RWPE1 (cell line): Measurements from ENCODE around the gene PNPO.
A peak's percentile ranks its signal among the peaks of the same experiment; 100 is the strongest.

Experiments used
- CTCF ChIA-PET: fragments of 350-600 bp; sonication (Branson Sonifier 250); formaldehyde crosslinking; extraction: SDS; loops from one replicate; lab custom pipeline; 2021; lab: Yijun Ruan, JAX
- POLR2A ChIA-PET: fragments of 400-600 bp; formaldehyde crosslinking; extraction: SDS; loops from one replicate; lab custom pipeline; 2020; ENCODE audit warnings: antibody characterized with exemption; ENCODE audit not compliant: low non-redundant PET; lab: Yijun Ruan, JAX
- DNase-seq: peaks from one replicate; pipeline ENCODE4 v3.0.0; 2012; ENCODE audit warnings: low spot score
- H3K27ac ChIP-seq: fragments of 450-650 bp; 2 replicates; pipeline ENCODE4 v1.5.1; 2017
- TF ChIP-seq, protein P1 (sequence below): fragments of 450-650 bp; conservative IDR thresholded peaks from 2 replicates; pipeline ENCODE4 v1.5.1; 2017; ENCODE audit warnings: low read depth, mild to moderate bottlenecking

PNPO gene

DNA sequence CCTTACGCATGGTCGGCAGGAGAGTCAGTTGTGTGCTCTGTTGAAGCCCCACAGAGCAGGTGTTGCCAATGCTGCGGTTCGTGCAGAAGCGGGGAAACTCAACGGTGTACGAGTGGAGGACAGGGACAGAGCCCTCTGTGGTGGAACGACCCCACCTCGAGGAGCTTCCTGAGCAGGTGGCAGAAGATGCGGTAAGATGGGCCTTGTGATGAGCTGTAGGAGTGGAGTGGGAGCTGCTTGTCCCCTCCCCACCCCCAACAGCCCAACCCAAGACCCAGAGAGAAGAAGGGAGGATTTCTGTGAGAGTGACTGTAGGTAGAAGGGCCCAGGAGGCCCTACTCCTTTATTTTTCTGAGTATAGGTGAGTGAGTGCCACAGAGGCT is 34.4 kb downstream of the PNPO start:
- ChIA-PET POLR2A (no interaction called here), CTCF (no interaction called here)
- DNase-seq = no peak
- H3K27ac ChIP-seq = peak overlapping the region; percentile 3; the same call in 1 of the 2 replicates
- TF ChIP-seq, protein P1, sequence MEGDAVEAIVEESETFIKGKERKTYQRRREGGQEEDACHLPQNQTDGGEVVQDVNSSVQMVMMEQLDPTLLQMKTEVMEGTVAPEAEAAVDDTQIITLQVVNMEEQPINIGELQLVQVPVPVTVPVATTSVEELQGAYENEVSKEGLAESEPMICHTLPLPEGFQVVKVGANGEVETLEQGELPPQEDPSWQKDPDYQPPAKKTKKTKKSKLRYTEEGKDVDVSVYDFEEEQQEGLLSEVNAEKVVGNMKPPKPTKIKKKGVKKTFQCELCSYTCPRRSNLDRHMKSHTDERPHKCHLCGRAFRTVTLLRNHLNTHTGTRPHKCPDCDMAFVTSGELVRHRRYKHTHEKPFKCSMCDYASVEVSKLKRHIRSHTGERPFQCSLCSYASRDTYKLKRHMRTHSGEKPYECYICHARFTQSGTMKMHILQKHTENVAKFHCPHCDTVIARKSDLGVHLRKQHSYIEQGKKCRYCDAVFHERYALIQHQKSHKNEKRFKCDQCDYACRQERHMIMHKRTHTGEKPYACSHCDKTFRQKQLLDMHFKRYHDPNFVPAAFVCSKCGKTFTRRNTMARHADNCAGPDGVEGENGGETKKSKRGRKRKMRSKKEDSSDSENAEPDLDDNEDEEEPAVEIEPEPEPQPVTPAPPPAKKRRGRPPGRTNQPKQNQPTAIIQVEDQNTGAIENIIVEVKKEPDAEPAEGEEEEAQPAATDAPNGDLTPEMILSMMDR = no peak

DNA sequence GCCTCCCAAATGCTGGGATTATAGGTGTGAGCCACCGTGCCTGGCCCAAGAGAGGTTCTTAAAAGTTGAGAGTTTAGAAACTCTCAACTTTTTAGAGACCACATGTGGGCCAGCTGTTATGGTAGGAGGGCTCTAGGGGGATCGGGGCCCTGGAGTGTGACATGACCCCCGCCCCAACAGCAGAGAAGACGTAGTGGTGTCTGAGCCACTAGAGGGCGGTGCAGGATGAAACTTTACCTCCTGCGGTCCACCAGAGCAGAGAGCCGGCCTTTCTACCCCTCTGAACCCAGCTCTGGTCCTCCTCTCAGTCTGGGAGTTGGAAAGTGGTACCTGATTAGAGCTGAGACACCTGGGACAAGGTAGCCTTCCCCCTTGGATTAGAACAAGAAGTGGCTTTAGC is 37.0 kb downstream of the PNPO start:
- no peak overlapping the region for H3K27ac ChIP-seq
- DNase-seq = peak; percentile 64
- ChIA-PET CTCF (interaction anchor here (0.6 to 1.7 kb wide), 7 partner anchors 11 to 200 kb away, joined by 3 to 11 read pairs (median 3); partner anchors contain the start of genes PRR15L and SP2), POLR2A (interaction anchor here (0.7 kb wide), 1 partner anchor 71 kb away, joined by 9 read pairs; no protein-coding TSS in a partner anchor)
- TF ChIP-seq, protein P1 = peak; percentile 77

DNA sequence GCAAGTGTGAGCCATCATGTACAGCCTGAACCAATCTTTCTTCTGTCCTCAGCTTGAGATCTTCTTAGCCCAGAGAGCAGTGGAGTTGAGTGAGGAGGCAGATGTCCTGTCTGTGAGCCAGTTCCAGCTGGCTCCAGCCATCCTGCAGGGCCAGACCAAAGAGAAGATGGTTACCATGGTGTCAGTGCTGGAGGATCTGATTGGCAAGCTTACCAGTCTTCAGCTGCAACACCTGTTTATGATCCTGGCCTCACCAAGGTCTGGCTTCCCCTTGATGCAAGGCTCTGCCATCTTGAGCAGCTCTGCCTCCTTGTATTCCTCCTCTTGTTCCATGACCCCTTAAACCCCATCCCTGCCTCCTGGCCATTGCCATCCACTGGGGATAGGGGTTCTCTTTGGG is 39.2 kb downstream of the PNPO start:
- no peak overlapping the region for H3K27ac ChIP-seq
- TF ChIP-seq, protein P1 = no peak
- CTCF ChIA-PET = interaction anchor here (0.7 to 0.8 kb wide), 2 partner anchors 9 to 31 kb away, joined by 3 to 4 read pairs; no protein-coding TSS in a partner anchor
- POLR2A ChIA-PET = no interaction called here
- no peak for DNase-seq

- TF ChIP-seq, protein P1 = no peak
- ChIA-PET CTCF (interaction anchor here (0.8 to 1.0 kb wide), 2 partner anchors 34 to 99 kb away, joined by 3 read pairs; no protein-coding TSS in a partner anchor), POLR2A (no interaction called here)
- no peak overlapping the region for H3K27ac ChIP-seq
- no peak for DNase-seq
Measured at GRCh38 chr17:47981462-47981861, 40.1 kb downstream of the PNPO start.

DNA sequence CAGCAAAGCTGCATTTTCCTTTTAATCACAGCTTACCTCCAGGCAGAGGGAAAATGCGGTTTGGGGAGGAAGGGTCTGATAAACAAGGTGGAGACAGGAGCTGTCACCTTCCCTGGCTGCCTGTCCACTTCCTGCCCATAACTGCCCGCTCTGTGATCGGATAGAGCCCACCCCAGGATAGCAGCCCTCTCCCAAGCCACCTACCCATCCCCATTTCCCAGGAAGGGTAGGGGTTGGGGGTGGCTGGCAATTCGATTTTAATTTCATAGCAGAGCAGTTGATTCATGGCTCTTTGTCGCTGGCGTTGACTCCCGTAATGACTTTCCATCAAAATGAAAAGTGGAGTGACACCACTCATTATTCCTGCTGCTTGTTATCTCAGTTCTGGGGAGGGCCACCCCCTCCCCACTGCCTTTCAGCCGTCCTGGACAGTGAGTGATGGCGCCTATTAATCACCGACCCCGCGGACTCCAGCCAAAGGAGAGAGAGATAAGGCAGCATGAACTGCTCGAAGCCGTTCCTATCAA is 40.8 kb downstream of the PNPO start:
- H3K27ac ChIP-seq = peak overlapping the region; percentile 2; the same call in 1 of the 2 replicates
- ChIA-PET POLR2A (no interaction called here), CTCF (interaction anchor here (0.7 to 1.0 kb wide), 3 partner anchors 20 to 98 kb away, joined by 3 read pairs; no protein-coding TSS in a partner anchor)
- TF ChIP-seq, protein P1 = no peak
- DNase-seq = no peak

DNA sequence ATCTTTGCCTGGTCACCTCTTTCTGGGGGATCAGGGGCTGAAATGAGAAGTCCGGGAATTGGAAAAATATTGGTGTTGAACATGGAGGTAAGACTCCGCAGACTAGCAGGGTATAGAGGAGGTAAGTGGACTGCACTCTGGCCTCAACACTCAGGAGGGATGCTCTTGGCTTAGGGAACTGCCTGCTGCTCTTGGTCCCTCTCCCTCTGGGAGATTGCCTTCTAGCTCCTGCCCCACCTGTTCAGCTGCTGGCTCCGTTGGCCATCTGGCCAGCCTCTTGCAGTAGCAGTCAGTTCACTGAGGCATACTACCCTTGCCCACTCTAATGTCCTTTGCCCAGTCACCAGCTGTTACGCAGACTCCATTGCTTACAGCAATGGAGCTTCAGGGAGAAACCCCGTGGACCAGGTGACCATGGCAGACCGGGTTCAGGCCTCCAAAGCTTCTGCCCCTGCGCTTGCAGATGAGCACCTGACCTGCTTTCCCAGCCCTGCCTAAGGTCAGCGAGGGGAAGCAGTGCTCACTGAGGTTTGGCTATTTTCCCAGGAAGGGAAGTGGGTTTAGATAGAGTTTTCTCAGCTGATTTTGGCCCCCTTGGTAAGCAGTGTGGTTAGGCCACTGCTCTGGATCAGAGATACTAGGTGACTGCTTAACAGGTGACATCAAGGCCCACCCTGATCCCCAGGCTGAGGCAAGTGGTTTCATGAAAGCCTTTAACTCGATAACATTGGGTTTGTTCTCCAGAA is 41.4 kb downstream of the PNPO start:
- ChIA-PET CTCF (interaction anchor here (0.5 to 0.7 kb wide), 2 partner anchors 20 to 1805 kb away, joined by 3 read pairs; partner anchors contain the start of gene KAT7), POLR2A (no interaction called here)
- H3K27ac ChIP-seq = peak overlapping the region; percentile 11
- no peak for DNase-seq
- TF ChIP-seq, protein P1 = no peak
